HepG2 (cell line): ENCODE measurements around the gene PNMA5. TPM values are rescaled to one million over a fixed set of nuclear protein-coding genes. Genes with fewer than 3 reads are reported as not detected.

Source experiments
- EEA1 ChIP-seq: sonication (generic); formaldehyde crosslinking; IDR thresholded peaks from 2 replicates; pipeline ENCODE4 v1.5.1; 2020; ENCODE audit warnings: mild to moderate bottlenecking, missing genetic modification reagents, borderline replicate concordance
- PATZ1 ChIP-seq: sonication (generic); formaldehyde crosslinking; IDR thresholded peaks from 2 replicates; pipeline ENCODE4 v1.4.0; 2020; ENCODE audit warnings: missing genetic modification reagents
- SCMH1 ChIP-seq: sonication (generic); formaldehyde crosslinking; IDR thresholded peaks from 2 replicates; pipeline ENCODE4 v1.9.0; 2021; ENCODE audit warnings: missing genetic modification reagents, mild to moderate bottlenecking, borderline replicate concordance
- TRAFD1 ChIP-seq: sonication (generic); formaldehyde crosslinking; IDR thresholded peaks from 2 replicates; pipeline ENCODE4 v1.5.1; 2020; ENCODE audit warnings: missing genetic modification reagents, mild to moderate bottlenecking, borderline replicate concordance
- ZNF3 ChIP-seq: IDR thresholded peaks from 2 replicates; pipeline ENCODE4 v1.7.0; 2017; ENCODE audit warnings: inconsistent platforms
- polyA plus RNA-seq, 8 experiments: library from polyadenylated mRNA; depleted of rRNA in 3 of 8; stranded (reverse) in 7 of 8; unstranded in 1 of 8; fragments of >200 nt; fragmentation: Illumina TruSeq in 4 of 8; extraction: Trizol in 4 of 8; gene quantifications; 2 replicates each; pipeline versions ENCODE4 v1.2.1 to v1.2.3, GENCODE V29; 2011 to 2016; ENCODE audit warnings: low read depth in 4 of 8, missing spikeins in 1 of 8, mixed read lengths in 1 of 8; ENCODE audit not compliant: insufficient read depth in 1 of 8
- total RNA-seq, 5 experiments: library from RNA; depleted of rRNA; stranded (reverse); fragments of >200 nt; fragmentation: Illumina TruSeq; extraction: Trizol; gene quantifications; 2 replicates each; pipeline ENCODE4 v1.2.3, GENCODE V29; 2016; ENCODE audit warnings: low read depth in 1 of 5
- TF ChIP-seq, protein P1 (sequence below): sonication (generic); formaldehyde crosslinking; IDR thresholded peaks from 2 replicates; pipeline ENCODE4 v1.4.0; 2020; ENCODE audit warnings: missing genetic modification reagents
- TF ChIP-seq, protein P2 (sequence below): sonication (generic); formaldehyde crosslinking; IDR thresholded peaks from 2 replicates; pipeline ENCODE4 v1.8.1; 2023; ENCODE audit warnings: mild to moderate bottlenecking, missing genetic modification reagents

PNMA5 gene
- total and polyA plus RNA-seq, 2 of the 13 experiments (the other 11 are each of a cell fraction or from before 2014, with no cell fraction given), result not detected

DNA sequence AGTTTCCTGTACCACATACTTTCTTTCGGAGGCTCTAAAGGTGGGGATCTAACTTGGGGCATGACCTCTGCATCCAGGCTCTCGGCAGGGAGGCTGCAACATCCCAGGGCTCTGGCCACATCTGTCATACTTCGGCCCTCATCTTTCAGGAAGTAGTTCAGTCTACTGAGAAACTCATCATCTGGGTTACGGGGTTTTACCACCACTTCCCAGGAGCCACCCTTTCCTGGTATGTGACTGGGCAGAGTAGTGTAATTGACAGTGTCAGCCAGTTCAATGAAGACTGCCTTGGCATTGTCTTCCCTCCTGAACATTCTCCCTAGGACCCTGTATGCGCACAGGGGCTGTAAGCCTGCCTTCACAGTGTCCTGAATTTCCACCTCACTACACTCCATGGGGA, 2.8 kb downstream of the PNMA5 start (continued):
- TF ChIP-seq PATZ1 (CRISPR knock-in tag), result no peak
- no peak for TF ChIP-seq ZNF3 (CRISPR knock-in tag)
- TF ChIP-seq TRAFD1, result no peak
- TF ChIP-seq, protein P1, sequence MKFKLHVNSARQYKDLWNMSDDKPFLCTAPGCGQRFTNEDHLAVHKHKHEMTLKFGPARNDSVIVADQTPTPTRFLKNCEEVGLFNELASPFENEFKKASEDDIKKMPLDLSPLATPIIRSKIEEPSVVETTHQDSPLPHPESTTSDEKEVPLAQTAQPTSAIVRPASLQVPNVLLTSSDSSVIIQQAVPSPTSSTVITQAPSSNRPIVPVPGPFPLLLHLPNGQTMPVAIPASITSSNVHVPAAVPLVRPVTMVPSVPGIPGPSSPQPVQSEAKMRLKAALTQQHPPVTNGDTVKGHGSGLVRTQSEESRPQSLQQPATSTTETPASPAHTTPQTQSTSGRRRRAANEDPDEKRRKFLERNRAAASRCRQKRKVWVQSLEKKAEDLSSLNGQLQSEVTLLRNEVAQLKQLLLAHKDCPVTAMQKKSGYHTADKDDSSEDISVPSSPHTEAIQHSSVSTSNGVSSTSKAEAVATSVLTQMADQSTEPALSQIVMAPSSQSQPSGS (CRISPR knock-in tag), result no peak
- TF ChIP-seq SCMH1 (CRISPR knock-in tag), result no peak
- no peak for TF ChIP-seq EEA1 (CRISPR knock-in tag)
- TF ChIP-seq, protein P2, sequence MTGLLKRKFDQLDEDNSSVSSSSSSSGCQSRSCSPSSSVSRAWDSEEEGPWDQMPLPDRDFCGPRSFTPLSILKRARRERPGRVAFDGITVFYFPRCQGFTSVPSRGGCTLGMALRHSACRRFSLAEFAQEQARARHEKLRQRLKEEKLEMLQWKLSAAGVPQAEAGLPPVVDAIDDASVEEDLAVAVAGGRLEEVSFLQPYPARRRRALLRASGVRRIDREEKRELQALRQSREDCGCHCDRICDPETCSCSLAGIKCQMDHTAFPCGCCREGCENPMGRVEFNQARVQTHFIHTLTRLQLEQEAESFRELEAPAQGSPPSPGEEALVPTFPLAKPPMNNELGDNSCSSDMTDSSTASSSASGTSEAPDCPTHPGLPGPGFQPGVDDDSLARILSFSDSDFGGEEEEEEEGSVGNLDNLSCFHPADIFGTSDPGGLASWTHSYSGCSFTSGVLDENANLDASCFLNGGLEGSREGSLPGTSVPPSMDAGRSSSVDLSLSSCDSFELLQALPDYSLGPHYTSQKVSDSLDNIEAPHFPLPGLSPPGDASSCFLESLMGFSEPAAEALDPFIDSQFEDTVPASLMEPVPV (CRISPR knock-in tag), result no peak
